Activated gamma-delta T cell treated with anti-CD3 and anti-CD28 coated beads, Interleukin-2, amount 50 U/mL, for 16 hours (primary cell): ENCODE results near the gene DXO.
A peak's percentile ranks its signal among the peaks of the same experiment; 100 is the strongest.
"Not testable (repeated sequence)": the region's sequence is repeated elsewhere in the genome, so short reads cannot be mapped to it uniquely, and the experiment has no call there.

ENCODE experiments used
- DNase-seq: peaks from one replicate; pipeline ENCODE4 v3.0.0-alpha.2; 2020; ENCODE audit warnings: low read depth

DXO gene

DNA sequence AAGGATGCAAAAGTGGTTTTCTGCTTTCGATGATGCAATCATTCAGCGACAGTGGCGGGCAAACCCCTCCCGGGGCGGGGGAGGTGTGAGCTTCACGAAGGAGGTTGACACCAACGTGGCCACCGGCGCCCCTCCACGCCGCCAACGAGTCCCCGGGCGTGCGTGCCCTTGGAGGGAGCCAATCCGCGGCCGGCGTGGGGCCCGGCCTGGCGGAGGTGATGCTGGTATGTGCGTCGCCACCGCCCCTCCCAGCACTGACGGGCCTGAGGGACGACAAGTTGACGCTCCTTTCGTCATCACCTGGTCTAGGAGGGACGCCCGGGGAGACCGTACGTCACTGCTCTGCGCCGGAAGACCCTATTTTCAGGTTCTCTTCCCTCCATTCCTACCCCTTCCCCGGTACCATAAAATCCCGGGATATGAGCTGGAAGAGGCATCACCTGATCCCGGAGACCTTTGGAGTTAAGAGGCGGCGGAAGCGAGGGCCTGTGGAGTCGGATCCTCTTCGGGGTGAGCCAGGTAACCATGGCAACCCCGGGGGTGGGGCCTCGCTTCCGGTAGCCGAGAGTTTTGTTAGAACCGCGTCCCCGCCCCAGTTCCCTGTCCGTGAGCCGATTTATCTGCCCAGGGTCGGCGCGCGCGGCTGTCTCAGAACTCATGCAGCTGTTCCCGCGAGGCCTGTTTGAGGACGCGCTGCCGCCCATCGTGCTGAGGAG is at the start of gene DXO:
DXO (minus strand) TSS at position 146 of the 716 bp plus-strand sequence. CDS start 463 bp downstream, outside the sequence.
- DNase-seq, result peak; percentile 96

GRCh38 chr6:32014547-32014946 is 42.6 kb upstream of the DXO start, which contains the start of gene C4B:
TSS of gene C4B (plus strand) at chr6:32014795. CDS start at chr6:32014846, 51 bp downstream.
- DNase-seq, result not testable (repeated sequence)

- DNase-seq, result not testable (repeated sequence)
Measured at GRCh38 chr6:32013738-32014137, 41.8 kb upstream of the DXO start.

- not testable (repeated sequence) for DNase-seq
Measured at GRCh38 chr6:32012941-32013617, 41.1 kb upstream of the DXO start.

DNA sequence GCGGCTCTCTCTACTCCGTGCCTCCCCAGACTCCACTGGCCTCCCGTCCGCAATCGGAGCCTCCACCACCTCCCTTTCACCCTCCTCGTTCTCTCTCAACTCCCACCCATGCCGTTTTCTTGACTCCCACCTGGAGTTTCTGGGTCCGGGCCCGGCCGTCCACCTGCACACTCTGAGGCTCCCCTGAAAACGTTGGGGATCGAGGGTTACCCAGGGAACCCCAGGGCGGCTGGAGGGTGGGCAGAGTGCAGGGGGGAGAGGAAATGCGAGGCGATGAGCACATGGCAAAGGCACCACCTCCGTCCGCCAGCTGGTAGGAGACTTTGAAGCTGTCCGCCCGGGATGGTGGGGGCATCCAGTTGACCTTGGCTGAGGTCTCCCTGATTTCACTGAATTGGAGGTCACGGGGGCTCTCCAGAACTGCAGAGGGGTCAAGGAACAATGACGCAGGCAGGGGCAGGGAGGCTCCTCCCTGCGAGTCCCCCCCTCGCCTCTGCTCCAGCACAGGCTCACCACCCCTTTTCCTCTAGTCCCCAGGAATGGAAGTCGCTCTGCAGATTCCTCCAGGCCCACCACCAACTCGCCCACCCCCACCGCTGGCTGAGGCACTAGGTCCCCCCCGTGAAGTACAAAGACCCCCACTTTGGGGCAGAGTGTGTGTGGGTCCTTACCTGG is 39.1 kb upstream of the DXO start:
- DNase-seq, result not testable (repeated sequence)

GRCh38 chr6:32009537-32009936 is 37.6 kb upstream of the DXO start:
- not testable (repeated sequence) for DNase-seq

- DNase-seq, result not testable (repeated sequence)
Measured at GRCh38 chr6:32008616-32009015, 36.7 kb upstream of the DXO start.

- not testable (repeated sequence) for DNase-seq
Measured at GRCh38 chr6:32008037-32008436, 36.1 kb upstream of the DXO start.

DNA sequence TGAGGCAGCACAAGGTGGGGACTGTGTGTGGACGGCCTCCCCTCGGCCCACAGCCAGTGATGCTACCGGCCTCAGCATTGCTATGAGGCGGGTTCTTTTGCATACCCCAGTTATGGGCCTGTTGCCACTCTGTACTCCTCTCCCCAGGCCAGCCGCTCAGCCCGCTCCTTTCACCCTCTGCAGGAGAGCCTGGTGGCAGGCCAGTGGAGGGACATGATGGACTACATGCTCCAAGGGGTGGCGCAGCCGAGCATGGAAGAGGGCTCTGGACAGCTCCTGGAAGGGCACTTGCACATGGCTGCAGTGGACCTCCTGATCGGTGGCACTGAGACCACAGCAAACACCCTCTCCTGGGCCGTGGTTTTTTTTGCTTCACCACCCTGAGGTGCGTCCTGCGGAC is 35.1 kb upstream of the DXO start:
- DNase-seq, result not testable (repeated sequence)

DNA sequence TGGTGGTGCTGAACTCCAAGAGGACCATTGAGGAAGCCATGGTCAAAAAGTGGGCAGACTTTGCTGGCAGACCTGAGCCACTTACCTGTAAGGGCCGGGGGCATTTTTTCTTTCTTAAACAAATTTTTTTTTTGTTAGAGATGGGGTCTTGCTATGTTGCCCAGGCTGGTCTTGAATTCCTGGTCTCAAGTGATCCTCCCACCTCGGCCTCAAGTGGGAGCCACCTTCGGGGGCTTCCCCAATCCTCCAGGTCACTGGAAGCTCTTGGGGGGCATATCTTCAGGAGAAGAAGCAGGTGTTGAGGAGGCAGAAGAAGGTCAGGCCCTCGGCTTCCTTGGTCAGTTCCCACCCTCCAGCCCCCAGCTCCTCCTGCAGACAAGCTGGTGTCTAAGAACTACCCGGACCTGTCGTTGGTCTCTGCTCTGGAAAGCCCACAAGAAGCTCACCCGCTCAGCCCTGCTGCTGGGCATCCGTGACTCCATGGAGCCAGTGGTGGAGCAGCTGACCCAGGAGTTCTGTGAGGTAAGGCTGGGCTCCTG is 34.1 kb upstream of the DXO start:
- DNase-seq, result not testable (repeated sequence)

DNA sequence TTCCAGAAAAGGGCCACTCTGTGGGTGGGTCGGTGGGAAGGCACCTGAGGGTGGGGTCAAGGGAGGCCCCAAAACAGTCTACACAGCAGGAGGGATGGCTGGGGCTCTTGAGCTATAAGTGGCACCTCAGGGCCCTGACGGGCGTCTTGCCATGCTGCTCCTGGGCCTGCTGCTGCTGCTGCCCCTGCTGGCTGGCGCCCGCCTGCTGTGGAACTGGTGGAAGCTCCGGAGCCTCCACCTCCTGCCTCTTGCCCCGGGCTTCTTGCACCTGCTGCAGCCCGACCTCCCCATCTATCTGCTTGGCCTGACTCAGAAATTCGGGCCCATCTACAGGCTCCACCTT is 33.6 kb upstream of the DXO start:
- not testable (repeated sequence) for DNase-seq

GRCh38 chr6:32004864-32005537 is 33.1 kb upstream of the DXO start:
- DNase-seq, result not testable (repeated sequence)

DNA sequence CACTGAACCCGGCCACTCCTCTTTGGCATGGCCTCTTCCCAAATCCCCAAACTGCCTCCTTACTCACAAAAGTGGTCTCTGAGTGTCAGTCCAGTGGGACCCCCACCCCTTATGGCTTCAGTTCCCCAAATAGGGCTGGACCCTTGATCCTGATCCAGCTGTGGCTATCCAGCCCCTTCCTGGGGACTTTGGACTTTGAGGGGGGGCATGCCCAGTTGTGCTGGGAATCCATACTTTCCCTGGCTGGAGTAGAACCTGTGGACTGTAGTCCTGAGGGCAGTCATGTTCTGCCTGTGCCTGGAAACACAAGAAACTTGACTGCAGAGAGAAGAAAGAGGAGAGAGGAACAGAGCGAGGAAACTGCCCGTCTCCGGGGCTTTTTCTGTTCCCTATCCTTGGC is 32.5 kb upstream of the DXO start:
- DNase-seq, result not testable (repeated sequence)

GRCh38 chr6:32003301-32003700 is 31.4 kb upstream of the DXO start:
- not testable (repeated sequence) for DNase-seq

- DNase-seq, result not testable (repeated sequence)
Measured at GRCh38 chr6:32002546-32003268, 30.8 kb upstream of the DXO start.

DNA sequence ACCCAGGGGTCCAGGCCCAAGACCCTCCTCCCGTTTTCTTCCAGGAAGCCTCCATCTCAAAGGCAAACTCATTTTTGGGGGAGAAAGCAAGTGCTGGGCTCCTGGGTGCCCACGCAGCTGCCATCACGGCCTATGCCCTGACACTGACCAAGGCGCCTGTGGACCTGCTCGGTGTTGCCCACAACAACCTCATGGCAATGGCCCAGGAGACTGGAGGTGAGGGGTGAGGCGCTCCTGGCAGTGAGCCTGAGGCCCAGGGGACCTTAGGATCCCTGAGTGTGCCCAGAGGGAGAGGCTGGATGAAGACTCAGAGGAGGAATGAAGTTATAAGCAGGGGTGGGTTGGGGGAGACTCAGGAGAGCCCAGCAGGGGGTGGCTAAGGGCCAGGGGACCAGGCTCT is 24.4 kb upstream of the DXO start:
- DNase-seq, result not testable (repeated sequence)

- DNase-seq, result not testable (repeated sequence)
Measured at GRCh38 chr6:31994421-31994820, 22.5 kb upstream of the DXO start.

- not testable (repeated sequence) for DNase-seq
Measured at GRCh38 chr6:31989363-31989762, 17.4 kb upstream of the DXO start.

GRCh38 chr6:31981744-31982143 is 9.8 kb upstream of the DXO start, which contains the start of gene C4A:
TSS of gene C4A (plus strand) at chr6:31982057. CDS start at chr6:31982108, 51 bp downstream.
- DNase-seq, result not testable (repeated sequence)

DNA sequence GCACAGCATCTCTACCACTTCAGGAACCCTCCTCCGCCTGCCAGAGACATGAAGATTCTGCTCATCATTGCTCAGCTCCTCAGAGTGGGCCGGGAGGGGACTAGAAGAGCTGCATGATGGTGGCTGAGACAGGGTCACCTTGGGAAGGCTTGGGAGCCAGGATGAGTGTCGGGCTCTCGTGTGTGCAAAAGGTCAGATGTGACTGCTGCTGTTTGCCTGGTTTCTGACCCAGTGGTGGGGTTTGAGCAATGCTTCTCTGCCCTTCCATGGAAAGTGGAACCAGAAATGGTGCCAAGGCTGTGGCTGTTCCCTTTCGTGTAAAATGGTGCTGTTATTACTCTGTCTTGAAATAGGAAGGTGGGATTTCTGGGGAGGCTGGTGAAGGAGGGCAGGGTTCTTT is 9.1 kb upstream of the DXO start:
- DNase-seq, result not testable (repeated sequence)
